Activated T-helper 9 cell treated with anti-CD3 and anti-CD28 coated beads, Interleukin-2, amount 50 U/mL, for 16 hours (primary cell): Measurements from ENCODE around the gene GRIN2C.
"Not testable (repeated sequence)": the region's sequence is repeated elsewhere in the genome, so short reads cannot be mapped to it uniquely, and the experiment has no call there.

Experiments used
- DNase-seq: peaks from one replicate; pipeline ENCODE4 v3.0.0-alpha.2; 2020; ENCODE audit warnings: low read depth

GRIN2C gene

DNA sequence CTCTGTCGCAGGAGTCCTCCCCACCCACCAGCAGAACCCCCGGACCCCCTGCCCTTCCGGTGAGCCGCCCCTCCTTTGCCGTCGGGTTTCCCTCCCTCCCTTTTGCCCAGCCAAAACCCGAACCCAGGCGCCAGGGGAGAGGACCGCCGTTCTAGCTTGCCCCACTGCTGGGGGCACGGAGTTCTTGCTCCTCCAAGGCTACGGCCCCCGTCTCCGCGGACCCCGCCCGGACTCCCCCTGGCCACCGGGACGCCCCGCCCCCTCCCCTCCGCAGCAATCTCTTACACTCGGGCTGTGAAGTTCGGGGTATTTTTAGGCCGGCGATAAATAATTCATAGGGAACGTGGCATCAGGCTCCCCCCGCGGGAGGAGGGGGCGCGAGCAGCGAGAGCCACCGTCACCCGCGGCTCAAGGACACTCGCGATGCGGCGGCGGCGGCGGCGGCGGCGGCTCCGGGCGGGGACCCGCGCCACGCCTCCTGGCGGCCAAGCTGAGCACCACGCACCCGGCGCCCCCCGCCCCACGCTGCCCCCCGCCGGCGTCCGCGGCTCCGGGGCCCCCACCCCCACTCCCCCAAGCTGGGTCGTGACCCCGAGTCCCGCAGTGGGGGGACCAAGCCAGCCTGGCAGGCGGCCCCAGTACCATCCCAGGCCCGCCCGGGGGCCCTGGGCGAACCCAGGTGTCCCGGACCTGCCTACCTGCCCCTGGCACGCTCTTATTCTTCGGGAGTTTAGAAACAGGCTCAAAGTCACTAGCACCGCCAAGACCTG is at the start of gene GRIN2C:
TSS of gene GRIN2C (minus strand) at position 427 of the 770 bp plus-strand sequence. CDS start 4,793 bp downstream, outside the sequence.
- DNase-seq, result peak; percentile 24

DNA sequence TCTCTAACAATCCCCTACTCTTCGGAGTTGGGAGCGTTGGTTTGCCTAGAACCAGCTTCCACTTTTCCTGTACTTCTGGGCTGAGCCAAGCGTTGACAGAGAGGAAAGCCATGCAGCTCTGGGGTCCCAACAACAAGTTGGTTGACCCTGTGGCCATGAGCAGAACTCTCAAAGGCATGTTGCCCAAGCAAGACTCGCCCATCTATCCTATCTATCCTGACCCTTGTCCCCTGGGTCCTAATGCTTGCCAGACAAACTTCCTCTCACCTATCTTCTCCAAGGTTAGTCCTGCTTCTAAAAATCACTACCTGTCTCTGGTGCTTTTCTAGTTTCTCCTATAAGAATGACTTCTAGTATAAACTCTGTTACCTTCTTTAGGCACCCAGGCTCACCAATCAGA is 49.4 kb upstream of the GRIN2C start:
- DNase-seq, result not testable (repeated sequence)

GRCh38 chr17:74907012-74907411 is 47.3 kb upstream of the GRIN2C start:
- no peak for DNase-seq

GRCh38 chr17:74906214-74906793 is 46.6 kb upstream of the GRIN2C start:
- not testable (repeated sequence) for DNase-seq

DNA sequence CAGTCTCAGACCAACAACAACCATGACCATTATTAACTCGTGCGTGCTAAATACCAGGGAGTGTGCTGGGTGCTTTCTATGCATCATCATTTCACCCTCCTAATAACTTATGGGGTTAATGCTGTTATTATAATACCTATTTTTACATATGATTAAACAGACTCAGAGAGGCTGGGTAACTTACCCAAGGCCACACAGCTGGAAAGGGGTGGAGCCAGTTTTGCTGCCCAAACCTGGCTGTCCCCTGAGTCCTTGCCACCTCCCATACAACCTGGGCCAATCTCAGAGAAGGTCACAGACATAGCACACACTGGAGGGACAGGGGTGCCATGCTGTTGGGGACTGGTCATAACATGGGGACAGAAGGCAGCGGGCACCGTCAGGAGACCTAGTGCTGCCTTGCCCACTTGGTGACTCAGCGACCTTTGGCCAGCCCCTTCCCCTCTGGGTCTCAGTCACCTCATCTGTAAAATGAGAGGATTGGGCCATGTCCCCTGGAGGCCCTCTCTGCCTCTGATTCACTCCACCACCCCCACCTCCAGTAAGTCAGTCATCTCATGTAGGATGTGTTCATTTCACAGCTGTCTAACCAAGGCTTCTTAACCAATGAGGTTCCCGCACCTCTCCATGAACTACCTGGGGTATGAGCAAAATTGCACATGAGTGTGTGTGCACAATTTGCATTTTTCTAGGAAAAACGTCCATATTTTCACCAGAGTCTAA is 45.2 kb upstream of the GRIN2C start:
- no peak for DNase-seq

GRCh38 chr17:74903671-74904070 is 44.0 kb upstream of the GRIN2C start:
- no peak for DNase-seq

DNA sequence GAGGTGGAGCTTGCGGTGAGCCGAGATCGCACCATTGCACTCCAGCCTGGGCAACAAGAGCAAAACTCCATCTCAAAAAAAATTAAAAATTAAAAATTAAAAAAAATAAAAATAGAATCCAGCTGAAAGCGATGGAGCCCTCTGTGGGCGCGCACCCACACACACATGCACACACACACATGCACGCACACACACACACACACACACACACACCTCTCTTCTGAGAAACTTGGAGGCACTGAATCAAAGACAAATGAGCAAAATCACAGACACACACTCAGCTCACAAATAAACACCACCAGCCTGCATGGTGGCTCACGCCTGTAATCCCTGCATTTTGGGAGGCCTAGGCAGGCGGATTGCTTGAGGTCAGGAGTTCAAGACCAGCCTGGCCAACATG is 43.3 kb upstream of the GRIN2C start:
- no peak for DNase-seq

- no peak for DNase-seq
Measured at GRCh38 chr17:74901353-74902135, 41.9 kb upstream of the GRIN2C start.

- no peak for DNase-seq
Measured at GRCh38 chr17:74900208-74900607, 40.5 kb upstream of the GRIN2C start.

DNA sequence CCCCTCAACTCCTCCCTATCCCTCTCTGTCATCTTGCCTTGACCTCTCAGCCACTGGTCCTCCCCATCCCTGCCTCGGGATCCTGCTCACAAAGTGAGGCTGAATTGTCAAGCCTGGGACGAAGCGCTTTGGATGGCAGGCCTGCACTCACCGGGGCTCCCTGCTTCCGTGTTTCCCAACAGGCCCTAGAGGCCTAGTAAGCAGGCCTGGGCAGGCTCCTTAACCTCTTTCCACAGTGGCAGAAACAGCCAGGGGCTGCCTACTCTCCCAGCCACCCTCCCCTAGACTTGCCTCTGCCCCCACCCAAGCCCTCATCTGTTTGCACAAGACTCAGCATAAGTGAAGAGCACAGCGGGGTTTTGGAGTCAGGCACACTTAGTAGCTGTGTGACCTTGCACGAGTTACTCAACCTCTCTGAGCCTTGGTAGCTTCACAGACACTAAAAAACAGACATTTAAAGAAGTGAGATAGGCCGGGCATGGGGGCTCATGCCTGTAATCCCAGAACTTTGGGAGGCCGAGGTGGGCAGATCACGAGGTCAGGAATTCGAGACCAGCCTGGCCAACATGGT is 38.8 kb upstream of the GRIN2C start:
- DNase-seq, result no peak

- no peak for DNase-seq
Measured at GRCh38 chr17:74893936-74894671, 34.4 kb upstream of the GRIN2C start.

- no peak for DNase-seq
Measured at GRCh38 chr17:74892974-74893911, 33.6 kb upstream of the GRIN2C start, which contains the start of gene FADS6. FADS6 (minus strand) TSS chr17:74893633; CDS start chr17:74893595, 38 bp downstream.

DNA sequence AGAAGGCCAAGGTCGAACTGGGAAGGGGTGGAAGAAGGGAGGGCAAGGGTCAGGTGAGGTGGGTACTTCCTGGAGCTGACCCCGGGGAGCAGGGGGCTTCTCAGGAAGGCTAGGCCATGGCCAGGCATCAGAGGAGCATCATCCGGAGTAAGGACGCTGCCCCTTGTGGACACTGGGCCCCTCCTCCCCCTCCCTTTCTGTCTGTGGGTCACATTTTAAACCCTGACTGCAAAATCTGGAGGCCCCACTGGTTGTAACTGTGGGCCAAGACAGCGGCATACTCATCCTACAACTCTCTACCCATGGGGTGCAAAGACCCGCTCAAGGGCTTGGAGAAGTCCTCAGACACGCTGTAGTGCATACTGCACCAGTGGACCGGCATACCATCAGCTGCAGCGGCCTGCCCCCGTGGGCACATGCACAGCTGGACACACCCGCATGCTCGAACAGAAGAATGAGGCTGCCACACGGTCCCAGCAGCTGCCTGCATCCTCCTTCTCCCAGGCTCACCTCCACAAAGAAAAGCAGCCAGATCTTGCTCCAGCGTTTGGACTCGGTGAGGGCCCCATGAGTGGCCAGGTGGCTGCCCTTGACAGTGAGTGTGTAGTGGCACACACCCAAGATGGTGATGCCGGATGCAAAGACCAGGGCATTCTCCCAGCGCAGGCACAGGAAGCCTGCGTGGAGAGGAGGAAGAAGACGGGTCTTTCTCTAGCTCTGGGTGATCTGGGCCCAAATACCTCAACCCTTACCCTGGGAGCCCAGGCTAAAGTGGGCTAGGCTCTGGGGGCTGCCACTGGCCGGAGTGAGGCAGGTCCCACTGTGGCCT is 32.5 kb upstream of the GRIN2C start:
- DNase-seq, result no peak

DNA sequence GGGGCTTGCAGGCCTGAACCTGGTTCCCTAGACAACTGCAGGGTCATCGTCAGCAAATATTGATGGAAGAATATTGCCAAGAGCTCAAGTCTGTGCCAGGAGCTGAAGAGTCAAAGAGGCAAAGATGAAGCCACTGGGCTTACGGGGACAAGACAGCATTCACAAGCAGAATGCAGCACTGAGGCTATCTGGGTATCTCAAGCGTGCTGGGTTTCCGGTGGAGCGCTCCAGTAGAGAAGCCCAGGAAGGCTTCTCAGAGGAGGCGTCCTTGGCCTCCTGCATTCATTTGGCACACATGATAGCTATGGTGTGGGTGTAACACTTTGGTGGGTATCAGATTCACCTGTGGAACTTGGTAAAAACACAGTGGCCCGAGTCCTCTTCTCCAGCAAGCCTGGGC is 30.9 kb upstream of the GRIN2C start:
- DNase-seq, result no peak

DNA sequence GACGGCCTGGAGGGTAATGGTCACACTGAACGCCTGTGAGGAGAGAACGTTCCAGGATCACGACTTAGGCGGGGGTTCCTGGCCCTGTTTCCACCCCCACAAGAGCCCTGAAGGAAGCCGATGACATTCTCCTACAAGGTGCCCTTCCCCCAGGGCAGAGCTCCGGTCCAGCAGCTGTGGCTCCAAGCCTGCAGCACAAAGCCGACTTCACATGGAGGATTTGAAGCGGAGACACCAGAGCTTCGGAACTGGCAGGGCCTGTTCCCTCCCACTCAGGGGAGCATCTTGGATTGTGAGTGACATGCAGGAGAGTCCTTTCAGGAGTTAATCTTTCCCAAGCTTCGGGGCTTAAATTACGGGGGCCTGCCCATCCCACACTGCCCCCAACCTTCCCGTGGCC is 28.8 kb upstream of the GRIN2C start:
- no peak for DNase-seq

GRCh38 chr17:74883241-74883745 is 23.6 kb upstream of the GRIN2C start:
- DNase-seq, result no peak

DNA sequence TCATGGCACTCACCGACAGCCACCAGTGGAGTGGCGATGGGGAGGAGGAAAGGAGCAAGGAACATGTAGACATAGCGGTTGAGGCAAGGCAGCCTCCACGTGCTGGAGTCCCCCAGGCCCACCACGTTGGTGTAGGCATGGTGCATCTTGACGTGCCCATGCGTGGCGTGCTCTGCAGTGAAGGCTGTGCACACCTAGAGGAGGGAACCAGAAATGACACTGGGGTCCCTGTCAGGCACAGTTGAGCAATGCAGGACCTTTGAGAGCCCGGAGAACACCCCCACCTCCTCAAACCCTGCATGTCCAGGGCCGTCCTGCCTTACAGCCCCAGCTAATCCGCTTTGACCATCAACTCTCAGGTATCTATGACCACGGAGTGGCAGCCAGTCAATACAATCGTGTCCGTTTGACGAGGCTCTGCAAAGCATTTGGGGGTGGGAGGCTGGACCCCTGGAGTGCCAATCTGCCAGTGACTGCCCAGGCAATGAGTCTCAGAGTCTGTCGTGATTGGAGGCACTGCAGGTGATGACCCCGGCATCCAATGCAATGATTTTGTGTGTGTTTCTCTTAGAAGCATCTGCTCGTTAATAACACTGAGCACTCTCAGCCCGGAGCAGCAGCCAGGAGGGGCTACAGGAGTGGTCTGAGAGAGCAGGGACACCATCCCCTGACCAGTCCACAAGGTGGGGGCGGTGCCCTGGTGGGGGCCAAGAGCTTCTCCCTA is 23.0 kb upstream of the GRIN2C start:
- DNase-seq, result no peak

DNA sequence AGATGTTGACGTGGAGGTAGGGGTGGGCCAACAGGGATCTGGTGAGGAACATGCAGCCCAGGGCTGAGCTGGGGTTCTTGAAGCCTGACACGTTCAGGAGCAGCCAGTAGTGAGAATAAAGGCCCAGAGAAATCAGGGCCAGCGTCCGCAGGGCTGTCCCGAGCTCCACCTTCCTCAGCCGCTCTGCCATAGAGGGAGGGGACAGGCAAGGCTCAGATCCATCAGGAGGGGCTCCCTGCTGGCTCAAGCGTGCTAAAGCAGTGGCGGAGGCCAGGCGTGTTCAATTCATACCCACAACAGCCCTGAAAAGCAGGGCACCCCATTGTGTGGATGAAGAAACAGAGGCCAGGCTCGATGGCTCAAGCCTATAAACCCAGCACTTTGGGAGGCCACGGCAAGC is 21.4 kb upstream of the GRIN2C start:
- no peak for DNase-seq
